Measurements from ENCODE around the gene CHST8. TPM values are rescaled to one million over a fixed set of nuclear protein-coding genes. Genes with fewer than 3 reads are reported as not detected.

CHST8 gene
- total and polyA plus RNA-seq, 4 experiments from 2014 or later, result not detected

DNA sequence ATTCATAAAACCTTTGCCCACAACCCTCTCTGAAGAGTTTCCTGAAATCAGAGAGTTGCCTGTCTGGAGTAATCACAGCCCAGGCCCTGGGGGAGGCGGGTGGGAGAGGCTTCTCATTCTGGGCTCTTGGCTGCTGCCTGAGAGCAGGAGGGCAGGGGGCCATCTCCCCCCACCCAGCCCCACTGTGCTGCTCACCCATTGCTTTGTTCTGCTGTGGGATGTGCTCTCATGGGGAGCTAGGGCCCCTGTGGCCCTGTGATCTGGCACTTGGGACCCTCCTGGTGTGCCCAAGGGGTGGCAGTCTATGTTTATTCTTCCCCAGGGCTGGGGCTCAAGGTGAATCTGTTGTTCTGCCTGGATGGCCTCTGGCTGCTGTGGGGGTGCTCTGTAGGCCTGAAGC, 181.0 kb downstream of the CHST8 start:
- Mint-ChIP-seq H3K27me3 (peaks cover 2 to 4% of the 10 kb centered on the region in 2 donors), H3K27ac (peak overlapping the region in 5 of 7 donors; percentile 10 to 79 (median 22)), H3K9me3 (no peaks in the 10 kb centered on the region), H3K36me3 (no peaks in the 10 kb centered on the region), H3K4me1 (peaks cover 9 to 33% (median 16%) of the 10 kb centered on the region in 4 donors), H3K4me3 (no peak overlapping the region)
- Histone ChIP-seq H3K9me3 (ENCODE audit: control insufficient read depth in 1 of 2, low read length in 2 of 2) (no peaks in the 10 kb centered on the region), H3K27ac (ENCODE audit: low read depth, low read length) (no peak overlapping the region), H3K36me3 (ENCODE audit: insufficient read depth, low read length) (no peaks in the 10 kb centered on the region), H3K27me3 (ENCODE audit: insufficient read depth, low read length) (no peaks in the 10 kb centered on the region), H3K4me1 (ENCODE audit: insufficient read depth, low read length) (peaks cover 18% of the 10 kb centered on the region), H3K4me3 (ENCODE audit: low read length in 2 of 2) (no peak overlapping the region)
- intact Hi-C loops (cut with micrococcal nuclease), result no loop called here
- ChIA-PET CTCF (ENCODE audit: partially characterized antibody) (no interaction called here), POLR2A (ENCODE audit: partially characterized antibody) (no interaction called here)
- no peak for DNase-seq

DNA sequence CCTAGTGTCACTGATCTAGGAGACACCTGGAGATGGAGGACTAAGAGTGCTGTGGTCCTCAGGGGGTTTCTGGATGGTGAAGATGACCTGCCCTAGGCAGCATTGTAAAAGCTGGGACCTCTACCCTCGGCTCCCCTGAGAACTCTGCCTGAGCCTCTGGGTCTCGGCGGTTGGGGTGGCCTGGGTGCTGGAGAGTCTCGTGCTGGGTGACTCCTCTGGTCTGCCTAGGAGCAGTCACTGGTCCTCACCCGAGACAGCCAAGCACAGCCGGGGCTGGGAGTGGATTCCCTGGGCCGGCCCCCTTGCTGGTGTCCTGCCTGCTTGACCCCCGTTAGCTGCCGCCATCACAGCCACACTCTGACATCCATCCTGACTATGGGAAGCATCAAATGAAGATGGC, 181.6 kb downstream of the CHST8 start:
- Mint-ChIP-seq H3K27me3 (peaks cover 2 to 4% of the 10 kb centered on the region in 2 donors), H3K27ac (peak overlapping the region in 2 of 7 donors; percentile 22 to 57), H3K9me3 (no peaks in the 10 kb centered on the region), H3K4me3 (no peak overlapping the region), H3K4me1 (peaks cover 11 to 39% (median 18%) of the 10 kb centered on the region in 4 donors), H3K36me3 (no peaks in the 10 kb centered on the region)
- Histone ChIP-seq H3K4me1 (ENCODE audit: insufficient read depth, low read length) (peaks cover 18% of the 10 kb centered on the region), H3K27me3 (ENCODE audit: insufficient read depth, low read length) (no peaks in the 10 kb centered on the region), H3K4me3 (ENCODE audit: low read length in 2 of 2) (no peak overlapping the region), H3K36me3 (ENCODE audit: insufficient read depth, low read length) (no peaks in the 10 kb centered on the region), H3K9me3 (ENCODE audit: control insufficient read depth in 1 of 2, low read length in 2 of 2) (no peaks in the 10 kb centered on the region), H3K27ac (ENCODE audit: low read depth, low read length) (no peak overlapping the region)
- ChIA-PET CTCF (ENCODE audit: partially characterized antibody) (interaction anchor here (1.2 to 1.4 kb wide), 2 partner anchors 9 to 25 kb away, joined by 3 read pairs; no protein-coding TSS in a partner anchor), POLR2A (ENCODE audit: partially characterized antibody) (no interaction called here)
- intact Hi-C loops (cut with micrococcal nuclease), result no loop called here
- DNase-seq, result no peak

DNA sequence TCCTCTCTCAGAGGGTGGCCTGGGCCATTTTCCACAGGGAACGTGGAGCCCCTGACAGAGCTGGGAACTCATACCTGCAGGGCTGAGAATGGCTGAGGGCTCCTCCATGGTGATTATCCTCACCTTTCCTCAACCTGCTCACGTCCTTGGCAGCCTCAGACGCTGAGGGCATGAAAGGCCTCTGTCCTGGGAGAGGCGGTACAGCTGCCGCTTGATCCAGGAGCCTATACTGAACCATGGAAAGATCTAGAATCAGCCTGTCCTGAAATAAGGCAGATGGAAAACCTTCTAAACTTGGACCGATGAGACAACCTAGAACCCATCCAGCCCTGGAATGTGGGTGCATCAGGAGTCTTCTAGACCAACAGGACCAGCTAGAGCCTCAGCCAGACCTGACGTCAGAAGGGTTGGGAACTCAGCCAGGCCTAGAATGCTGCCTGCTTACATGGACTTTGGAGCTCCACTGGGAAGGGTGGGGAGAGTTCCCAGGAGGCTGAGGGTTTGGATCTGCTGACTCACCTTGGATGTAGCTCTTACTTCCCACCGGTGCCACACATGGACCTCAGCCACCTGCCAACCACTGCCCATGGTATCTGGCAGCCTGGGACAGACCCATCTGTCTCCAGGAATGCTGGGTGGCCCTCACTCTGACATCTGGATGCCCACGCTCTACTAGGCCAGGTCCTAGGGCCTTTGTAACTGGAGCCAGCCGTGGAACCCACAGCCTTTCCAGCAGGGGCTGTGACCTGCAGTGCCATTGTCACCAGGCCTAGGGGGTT, 182.5 kb downstream of the CHST8 start:
- DNase-seq, result no peak
- peak overlapping the region in 2 of 7 donors; percentile 46 to 50 for H3K27ac Mint-ChIP-seq
- Histone ChIP-seq H3K27me3 (ENCODE audit: insufficient read depth, low read length) (no peaks in the 10 kb centered on the region), H3K36me3 (ENCODE audit: insufficient read depth, low read length) (no peaks in the 10 kb centered on the region), H3K4me3 (ENCODE audit: low read length in 2 of 2) (no peak overlapping the region), H3K4me1 (ENCODE audit: insufficient read depth, low read length) (peaks cover 18% of the 10 kb centered on the region), H3K9me3 (ENCODE audit: control insufficient read depth in 1 of 2, low read length in 2 of 2) (no peaks in the 10 kb centered on the region), H3K27ac (ENCODE audit: low read depth, low read length) (no peak overlapping the region)
- no peak overlapping the region for H3K4me3 Mint-ChIP-seq
- H3K9me3 Mint-ChIP-seq, result no peaks in the 10 kb centered on the region
- H3K27me3 Mint-ChIP-seq, result peaks cover 0 to 4% of the 10 kb centered on the region in 2 donors
- CTCF ChIA-PET (ENCODE audit: partially characterized antibody), result interaction anchor here (1.0 to 1.4 kb wide), 3 partner anchors 9 to 26 kb away, joined by 3 to 8 read pairs (median 3); no protein-coding TSS in a partner anchor
- POLR2A ChIA-PET (ENCODE audit: partially characterized antibody), result interaction anchor here (1.1 to 3.4 kb wide), 2 partner anchors 7 to 16 kb away, joined by 3 to 18 read pairs; no protein-coding TSS in a partner anchor
- peaks cover 12 to 34% (median 15%) of the 10 kb centered on the region in 4 donors for H3K4me1 Mint-ChIP-seq
- no peaks in the 10 kb centered on the region for H3K36me3 Mint-ChIP-seq
- intact Hi-C loops (cut with micrococcal nuclease), result no loop called here

DNA sequence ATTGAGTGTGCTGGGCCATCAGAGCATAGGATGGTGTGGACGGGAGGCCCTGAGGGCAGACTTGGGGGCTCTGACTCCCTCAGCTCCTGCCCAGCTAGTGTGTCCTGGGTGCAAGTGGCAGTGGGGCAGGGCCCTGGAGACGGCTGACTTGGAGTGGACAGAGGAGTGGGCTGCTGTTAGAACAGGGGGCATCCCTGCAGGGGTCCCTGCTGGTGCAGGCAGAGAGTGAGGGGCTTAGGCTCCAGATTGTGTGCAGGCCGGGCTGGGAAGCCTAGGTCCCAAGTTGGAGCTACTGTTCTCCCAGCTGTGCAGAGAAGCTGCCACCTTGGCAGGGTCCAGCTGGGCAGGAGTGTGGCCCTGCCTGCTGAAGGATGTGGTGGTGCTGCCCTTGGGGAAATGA, 183.6 kb downstream of the CHST8 start:
- CTCF ChIA-PET (ENCODE audit: partially characterized antibody), result interaction anchor here (0.9 to 1.4 kb wide), 3 partner anchors 8 to 14 kb away, joined by 3 to 5 read pairs (median 4); no protein-coding TSS in a partner anchor
- intact Hi-C loops (cut with micrococcal nuclease), result no loop called here
- Histone ChIP-seq H3K9me3 (ENCODE audit: control insufficient read depth in 1 of 2, low read length in 2 of 2) (no peaks in the 10 kb centered on the region), H3K27ac (ENCODE audit: low read depth, low read length) (no peak overlapping the region), H3K36me3 (ENCODE audit: insufficient read depth, low read length) (no peaks in the 10 kb centered on the region), H3K27me3 (ENCODE audit: insufficient read depth, low read length) (no peaks in the 10 kb centered on the region), H3K4me3 (ENCODE audit: low read length in 2 of 2) (no peak overlapping the region), H3K4me1 (ENCODE audit: insufficient read depth, low read length) (peaks cover 18% of the 10 kb centered on the region)
- Mint-ChIP-seq H3K27ac (no peak overlapping the region), H3K9me3 (no peaks in the 10 kb centered on the region), H3K36me3 (peaks cover 0 to 3% of the 10 kb centered on the region in 2 donors), H3K27me3 (no peaks in the 10 kb centered on the region), H3K4me1 (peaks cover 12 to 24% (median 15%) of the 10 kb centered on the region in 4 donors), H3K4me3 (no peak overlapping the region)
- POLR2A ChIA-PET (ENCODE audit: partially characterized antibody), result interaction anchor here (1.1 to 3.4 kb wide), 2 partner anchors 8 to 14 kb away, joined by 3 to 18 read pairs; no protein-coding TSS in a partner anchor
- no peak for DNase-seq

DNA sequence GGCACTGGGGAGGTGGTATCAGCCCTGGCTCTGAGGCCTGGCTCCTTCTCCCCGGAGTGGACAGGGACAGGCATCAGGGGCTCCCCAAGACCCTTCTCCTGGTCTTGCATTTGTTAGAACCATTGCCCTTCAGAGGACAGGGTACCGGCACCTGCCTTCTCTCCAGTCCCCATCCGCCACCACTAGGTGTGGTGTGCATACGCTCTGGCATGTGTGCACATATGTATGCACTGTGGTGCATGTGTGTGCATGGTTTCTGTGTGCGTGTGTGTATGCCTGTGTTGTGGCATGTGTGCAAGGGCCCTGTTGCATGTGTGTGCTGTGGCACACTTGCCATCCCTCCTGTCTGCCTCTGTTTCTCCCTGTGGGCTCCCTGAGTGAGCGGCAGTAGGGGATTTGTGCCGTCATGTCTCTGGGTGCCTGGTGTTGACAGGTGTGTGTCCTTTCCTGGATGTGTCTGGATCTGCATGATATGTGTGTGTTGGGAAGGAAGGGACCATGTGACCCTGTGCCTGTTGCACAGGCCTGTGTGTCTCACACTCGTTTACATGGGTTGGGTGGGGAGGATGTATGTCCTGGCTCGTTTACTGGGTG, 184.2 kb downstream of the CHST8 start:
- H3K9me3 Mint-ChIP-seq, result no peaks in the 10 kb centered on the region
- peaks cover 12 to 24% (median 15%) of the 10 kb centered on the region in 4 donors for H3K4me1 Mint-ChIP-seq
- Histone ChIP-seq H3K9me3 (ENCODE audit: control insufficient read depth in 1 of 2, low read length in 2 of 2) (no peaks in the 10 kb centered on the region), H3K4me3 (ENCODE audit: low read length in 2 of 2) (peak overlapping the region in 1 of 2 donors; percentile 5), H3K27ac (ENCODE audit: low read depth, low read length) (no peak overlapping the region), H3K27me3 (ENCODE audit: insufficient read depth, low read length) (no peaks in the 10 kb centered on the region), H3K4me1 (ENCODE audit: insufficient read depth, low read length) (peaks cover 18% of the 10 kb centered on the region), H3K36me3 (ENCODE audit: insufficient read depth, low read length) (no peaks in the 10 kb centered on the region)
- H3K36me3 Mint-ChIP-seq, result peaks cover 0 to 3% of the 10 kb centered on the region in 2 donors
- intact Hi-C loops (cut with micrococcal nuclease), result no loop called here
- H3K27me3 Mint-ChIP-seq, result no peaks in the 10 kb centered on the region
- peak overlapping the region in 7 of 8 donors; percentile 7 to 74 (median 67) for H3K4me3 Mint-ChIP-seq
- no peak for DNase-seq
- POLR2A ChIA-PET (ENCODE audit: partially characterized antibody), result interaction anchor here (0.5 to 3.4 kb wide), 3 partner anchors 9 to 14 kb away, joined by 3 to 18 read pairs (median 18); partner anchors contain the start of gene KCTD15
- CTCF ChIA-PET (ENCODE audit: partially characterized antibody), result interaction anchor here (0.9 to 1.6 kb wide), 5 partner anchors 8 to 28 kb away, joined by 3 to 5 read pairs (median 4); no protein-coding TSS in a partner anchor
- H3K27ac Mint-ChIP-seq, result peak overlapping the region in 5 of 7 donors; percentile 25 to 81 (median 76)

DNA sequence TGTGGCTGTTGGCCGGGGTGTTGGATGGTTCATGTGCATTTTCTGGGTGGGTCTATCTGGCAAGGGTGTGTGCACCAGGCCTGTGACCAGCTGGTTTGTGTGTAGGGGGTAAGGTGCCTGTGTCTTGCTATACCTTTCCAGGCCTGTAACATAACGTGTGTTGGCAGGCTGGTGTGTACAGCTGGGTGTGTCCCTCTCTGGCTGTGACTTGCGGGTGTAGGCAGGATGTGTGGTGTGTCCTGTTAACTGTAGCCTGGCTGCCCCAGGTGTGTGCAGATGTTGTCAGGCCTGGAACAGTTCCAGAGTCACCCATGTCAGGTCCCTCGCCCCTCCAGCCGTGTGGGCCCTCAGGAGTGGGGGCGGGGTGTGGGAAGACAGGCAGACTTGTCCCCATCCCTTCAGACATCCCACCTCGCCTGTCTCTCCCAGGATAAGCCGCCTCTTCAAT, 184.7 kb downstream of the CHST8 start:
- H3K27ac ChIP-seq (ENCODE audit: low read depth, low read length), result no peak overlapping the region
- H3K9me3 ChIP-seq (ENCODE audit: control insufficient read depth in 1 of 2, low read length in 2 of 2), result no peaks in the 10 kb centered on the region
- H3K27me3 ChIP-seq (ENCODE audit: insufficient read depth, low read length), result no peaks in the 10 kb centered on the region
- intact Hi-C loops (cut with micrococcal nuclease), result no loop called here
- Mint-ChIP-seq H3K36me3 (peaks cover 0 to 3% of the 10 kb centered on the region in 2 donors), H3K27me3 (no peaks in the 10 kb centered on the region), H3K9me3 (no peaks in the 10 kb centered on the region), H3K4me3 (peak overlapping the region in 7 of 8 donors; percentile 7 to 74 (median 67)), H3K4me1 (peaks cover 12 to 24% (median 15%) of the 10 kb centered on the region in 4 donors), H3K27ac (peak overlapping the region in 6 of 7 donors; percentile 25 to 81 (median 76))
- CTCF ChIA-PET (ENCODE audit: partially characterized antibody), result interaction anchor here (1.1 to 1.6 kb wide), 3 partner anchors 9 to 28 kb away, joined by 3 to 5 read pairs (median 4); no protein-coding TSS in a partner anchor
- POLR2A ChIA-PET (ENCODE audit: partially characterized antibody), result interaction anchor here (0.5 to 3.4 kb wide), 3 partner anchors 9 to 13 kb away, joined by 3 to 18 read pairs (median 18); partner anchors contain the start of gene KCTD15
- peaks cover 18% of the 10 kb centered on the region for H3K4me1 ChIP-seq (ENCODE audit: insufficient read depth, low read length)
- peak overlapping the region in 1 of 2 donors; percentile 5 for H3K4me3 ChIP-seq (ENCODE audit: low read length in 2 of 2)
- H3K36me3 ChIP-seq (ENCODE audit: insufficient read depth, low read length), result no peaks in the 10 kb centered on the region
- peak in 2 of 5 donors; percentile 31 to 38 for DNase-seq
